Medulla oblongata (tissue), 1 donor: ENCODE results near the gene TMEM82.

ENCODE experiments used
- DNase-seq: peaks from one replicate; pipeline ENCODE4 v3.0.0-alpha.2; 2015; ENCODE audit errors: extremely low spot score

The TMEM82 gene

GRCh38 chr1:15785683-15786082 lies 43.4 kb downstream of the TMEM82 start:
- no peak for DNase-seq

DNA sequence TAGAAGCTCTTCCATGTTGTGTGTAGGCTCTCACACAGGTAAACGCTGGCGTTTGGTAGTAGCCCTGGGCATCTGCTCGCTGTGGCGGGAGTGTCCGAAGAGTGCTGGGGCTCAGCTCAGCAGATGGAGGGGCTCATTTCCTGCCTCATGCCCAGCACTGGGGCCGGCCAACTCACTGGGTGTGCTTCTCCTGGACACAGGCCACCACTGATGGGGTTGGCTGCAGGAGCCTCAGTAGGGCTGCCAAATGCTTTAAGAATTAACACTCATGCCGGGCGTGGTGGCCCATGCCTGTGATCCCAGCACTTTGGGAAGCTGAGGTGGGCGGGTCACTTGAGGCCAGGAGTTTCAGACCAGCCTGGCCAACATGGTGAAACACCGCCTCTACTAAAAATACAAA lies 44.3 kb downstream of the TMEM82 start:
- DNase-seq, result peak; percentile 36

- DNase-seq, result no peak
These were observed 46.5 kb downstream of the TMEM82 start for GRCh38 chr1:15788624-15789301.

DNA sequence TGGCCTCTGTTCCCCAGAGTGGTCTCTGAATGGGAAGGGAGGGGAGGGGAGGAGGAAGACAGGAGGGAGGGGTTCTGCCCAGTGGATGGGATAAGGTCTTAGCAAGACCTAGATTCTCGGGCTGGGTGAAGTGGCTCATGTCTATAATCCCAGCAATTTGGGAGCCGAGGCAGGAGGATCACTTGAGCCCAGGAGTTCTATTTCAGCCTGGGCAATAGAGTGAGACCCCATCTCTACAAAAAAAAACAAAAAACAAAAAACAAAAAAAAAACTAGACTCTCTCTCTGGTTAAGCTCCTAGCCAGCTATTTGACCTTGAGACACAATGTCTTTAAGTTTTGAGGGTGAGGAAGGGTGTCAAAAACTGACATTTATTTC lies 53.8 kb downstream of the TMEM82 start:
- no peak for DNase-seq
